Neural progenitor cell (in vitro differentiated cells): ENCODE data around the gene KLHL42.

Source experiments
- CTCF ChIP-seq: fragments of 200-600 bp; sonication (generic); IDR thresholded peaks from 2 replicates; pipeline ENCODE4 v1.5.1; 2017; ENCODE audit warnings: antibody characterized with exemption, mild to moderate bottlenecking
- EZH2 ChIP-seq: fragments of 200-600 bp; sonication (generic); IDR thresholded peaks from 2 replicates; pipeline ENCODE4 v1.6.1; 2017; ENCODE audit warnings: antibody characterized with exemption, mild to moderate bottlenecking, moderate library complexity
- EZH2phosphoT487 ChIP-seq: fragments of 200-600 bp; sonication (generic); IDR thresholded peaks from 2 replicates; pipeline ENCODE4 v1.6.1; 2017; ENCODE audit warnings: antibody characterized with exemption

DNA sequence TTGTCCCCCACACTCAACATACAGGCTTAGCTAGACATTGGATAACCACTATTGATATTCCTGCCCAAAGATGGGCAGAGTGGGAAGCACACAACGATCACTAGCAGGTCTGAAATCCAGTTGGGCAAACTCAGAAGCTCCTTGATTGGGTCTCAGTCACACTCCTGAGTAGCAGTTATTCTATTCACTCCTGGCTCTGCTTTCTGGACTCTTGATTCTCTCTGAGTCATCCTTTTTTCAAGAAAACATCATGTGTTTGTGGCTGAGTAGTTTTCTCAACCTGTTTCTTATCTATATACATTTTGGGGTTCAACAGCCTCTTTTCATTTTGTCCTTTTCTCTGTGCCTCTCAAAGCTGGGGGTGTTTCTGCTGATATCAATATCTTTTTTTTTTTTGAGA is 46.0 kb downstream of the KLHL42 start:
- TF ChIP-seq CTCF, result no peak
- TF ChIP-seq EZH2, result no peak
- TF ChIP-seq EZH2phosphoT487, result no peak
